Suppressor macrophage treated with lipopolysaccharide for 4 hours (primary cell): ENCODE results near the gene GNG5.
"Not testable (repeated sequence)": the region's sequence is repeated elsewhere in the genome, so short reads cannot be mapped to it uniquely, and the experiment has no call there.

Source experiments
- DNase-seq: peaks from one replicate; pipeline ENCODE4 v3.0.0-alpha.2; 2020

Gene GNG5

GRCh38 chr1:84481317-84481716, 25.1 kb downstream of the GNG5 start:
- DNase-seq, result no peak

GRCh38 chr1:84480650-84481049, 25.7 kb downstream of the GNG5 start:
- DNase-seq, result no peak

DNA sequence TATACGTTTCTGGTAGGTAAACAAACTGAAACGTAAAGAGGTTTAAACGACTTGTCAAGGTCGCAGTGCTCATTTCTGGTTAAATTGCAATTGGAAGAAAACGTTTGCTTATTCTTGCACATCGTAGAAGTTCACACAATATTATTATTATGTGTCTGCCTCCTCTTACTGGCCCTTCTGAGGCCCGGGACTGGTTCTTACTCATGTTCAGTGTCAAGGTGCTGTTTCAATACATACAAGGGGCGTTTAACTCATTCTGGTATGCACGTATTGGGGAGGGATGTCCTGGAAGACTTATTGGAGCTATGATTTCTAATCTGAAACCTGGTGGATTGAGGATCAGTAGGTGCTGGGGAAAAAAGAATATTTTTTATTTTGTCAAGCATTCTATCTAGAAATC, 26.4 kb downstream of the GNG5 start:
- DNase-seq, result no peak

GRCh38 chr1:84478876-84479868, 27.2 kb downstream of the GNG5 start, which contains the start of gene RPF1:
RPF1 (plus strand) TSS chr1:84479266; CDS start chr1:84479282, 16 bp downstream.
- peak; percentile 82 for DNase-seq

DNA sequence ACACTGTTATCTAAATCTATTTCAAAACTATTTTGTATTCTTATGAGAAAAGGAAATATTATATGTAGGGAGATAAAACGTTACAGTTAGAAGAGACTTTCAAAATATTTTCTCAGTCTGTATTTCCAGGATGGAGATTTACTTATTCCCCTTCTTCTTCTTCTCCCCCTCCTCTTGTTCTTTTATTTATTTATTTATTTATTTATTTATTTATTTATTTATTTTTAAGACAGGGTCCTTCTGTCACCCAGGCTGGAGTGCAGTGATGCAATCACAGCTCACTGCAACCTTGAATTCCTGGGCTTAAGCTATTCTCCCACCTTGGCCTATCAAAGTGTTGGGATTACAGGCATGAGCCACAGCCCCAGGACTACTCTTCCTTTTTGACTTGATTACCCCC, 30.2 kb downstream of the GNG5 start:
- DNase-seq, result no peak

DNA sequence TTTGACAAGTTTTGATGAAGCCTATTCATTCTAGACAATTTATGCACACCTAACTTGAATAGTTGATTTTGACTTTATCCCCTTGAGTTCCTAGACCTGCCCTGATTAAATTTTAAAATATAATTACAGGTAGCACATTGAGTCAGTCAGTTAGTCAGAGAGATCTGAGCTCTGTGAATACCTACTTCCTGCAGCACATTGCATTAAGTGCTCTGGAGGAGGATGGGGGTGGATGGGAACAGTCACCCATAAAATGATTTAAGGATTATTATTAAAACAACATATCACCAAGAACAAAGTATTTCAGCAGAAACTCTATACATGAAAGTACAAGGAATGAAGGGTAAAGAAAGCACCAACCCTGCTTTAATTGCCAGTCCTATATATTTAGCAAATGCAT, 39.1 kb downstream of the GNG5 start:
- no peak for DNase-seq

GRCh38 chr1:84462118-84462517, 44.3 kb downstream of the GNG5 start:
- no peak for DNase-seq

DNA sequence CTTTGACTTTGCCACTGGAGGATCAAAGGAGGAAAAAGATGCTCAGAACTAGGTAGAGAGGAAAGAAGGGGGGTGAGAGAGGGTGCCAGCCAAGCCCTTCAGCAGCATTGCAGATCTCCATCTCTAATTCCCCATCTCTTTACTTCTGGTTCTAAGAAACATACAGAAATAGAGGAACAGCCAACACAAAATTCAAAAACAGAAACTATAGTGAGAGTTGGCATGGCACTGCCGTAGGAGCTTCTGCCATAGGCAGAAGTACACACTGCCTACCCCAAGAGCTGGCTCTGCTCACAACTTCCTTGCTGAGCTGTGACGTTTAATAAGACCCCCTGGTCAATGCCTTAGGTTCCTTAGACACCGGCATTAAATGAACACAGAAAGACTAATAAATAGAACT, 53.9 kb downstream of the GNG5 start:
- no peak for DNase-seq

- peak; percentile 85 for DNase-seq
Measured at GRCh38 chr1:84450910-84451309, 55.5 kb downstream of the GNG5 start.

DNA sequence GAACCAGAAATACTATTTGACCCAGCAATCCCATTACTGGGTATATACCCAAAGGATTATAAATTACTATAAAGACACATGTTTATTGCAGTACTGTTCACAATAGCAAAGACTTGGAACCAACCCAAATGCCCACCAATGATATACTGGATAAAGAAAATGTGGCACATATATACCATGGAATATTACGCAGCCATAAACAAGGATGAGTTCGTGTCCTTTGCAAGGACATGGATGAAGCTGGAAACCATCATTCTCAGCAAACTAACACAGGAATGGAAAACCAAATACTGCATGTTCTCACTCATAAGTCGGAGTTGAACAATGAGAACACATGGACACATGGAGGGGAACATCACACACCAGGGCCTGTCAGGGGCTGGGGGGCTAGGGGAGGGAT, 57.7 kb downstream of the GNG5 start:
- DNase-seq, result not testable (repeated sequence)
